ENCODE measurements around the gene CLC. TPM values are rescaled to one million over a fixed set of nuclear protein-coding genes. Genes with fewer than 3 reads are reported as not detected.
"Not testable (repeated sequence)": the region's sequence is repeated elsewhere in the genome, so short reads cannot be mapped to it uniquely, and the experiment has no call there.

The CLC gene
- total RNA-seq, 1 experiment from 2014 or later = not detected

DNA sequence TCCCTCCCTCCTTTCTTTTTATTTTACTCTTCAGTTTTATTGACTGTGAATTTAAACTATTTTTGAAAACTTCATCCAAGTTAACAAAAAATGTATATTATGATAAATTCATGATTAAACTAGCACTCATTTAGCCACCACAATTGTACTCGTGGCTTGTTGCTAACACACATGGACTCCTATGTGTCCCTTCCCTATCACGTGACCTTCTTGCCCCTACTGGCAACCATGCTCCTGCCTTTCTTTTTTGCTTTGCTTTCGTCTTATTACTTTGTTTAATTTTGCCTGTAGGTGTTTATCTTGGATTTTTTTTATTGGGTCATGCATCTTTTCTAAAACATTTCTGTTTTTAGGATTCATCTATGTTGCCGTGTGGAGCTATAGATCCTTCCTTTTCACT is 8.2 kb downstream of the CLC start:
- no peak for DNase-seq (ENCODE audit: low spot score)

- DNase-seq (ENCODE audit: low spot score) = no peak
Measured at GRCh38 chr19:39728040-39728439, 9.8 kb downstream of the CLC start.

DNA sequence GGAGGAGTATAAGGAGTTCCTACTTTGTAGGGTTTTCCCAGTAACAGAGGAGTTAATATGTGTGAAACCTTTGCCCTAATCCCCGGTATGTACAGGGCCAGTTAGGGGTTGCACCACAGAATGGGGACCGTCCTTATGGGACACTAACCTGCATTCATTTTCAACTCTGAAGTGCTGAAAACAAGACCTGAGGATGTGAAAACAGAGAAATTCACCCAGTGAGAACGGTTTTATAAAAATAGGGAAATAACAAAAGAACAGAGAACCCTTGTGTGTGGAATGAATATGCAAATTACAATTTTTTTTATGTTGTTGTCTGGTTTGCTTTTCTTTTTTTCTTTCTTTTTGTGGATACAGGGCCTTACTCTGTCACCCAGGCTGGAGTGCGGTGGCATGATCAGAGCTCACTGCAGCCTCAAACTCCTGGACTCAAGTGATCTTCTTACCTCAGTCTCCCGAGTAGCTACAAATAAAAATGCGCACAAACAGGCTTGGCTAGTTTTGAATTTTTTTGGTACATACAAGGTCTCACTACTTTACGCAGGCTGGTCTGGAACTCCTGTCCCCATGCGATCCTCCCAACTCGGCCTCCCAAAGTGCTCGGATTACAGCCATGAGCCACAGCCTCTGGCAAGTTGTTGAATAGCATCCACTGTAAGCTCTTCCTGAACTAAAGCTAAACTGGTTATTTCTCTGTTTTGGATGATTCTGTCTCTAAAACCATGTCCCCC is 10.6 kb downstream of the CLC start:
- DNase-seq (ENCODE audit: low spot score) = no peak

DNA sequence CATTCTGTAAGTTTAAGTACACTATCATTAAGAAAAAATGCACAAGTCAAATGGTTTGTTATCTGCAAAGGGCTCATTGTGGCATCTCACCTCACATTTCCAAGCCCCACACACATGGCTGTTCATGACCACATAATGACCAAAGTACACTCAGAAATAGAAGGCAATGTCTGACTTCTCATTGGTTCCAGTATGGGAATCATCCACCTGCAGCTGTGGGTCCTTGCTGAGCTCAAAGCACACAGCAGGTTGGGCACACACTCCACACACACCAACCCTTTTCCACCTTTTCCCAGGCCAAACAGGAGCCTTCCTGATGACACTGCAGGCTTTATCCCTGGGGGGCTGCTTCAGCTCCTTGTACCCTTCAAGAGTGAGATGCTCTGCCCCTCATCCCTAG is 11.8 kb downstream of the CLC start:
- no peak for DNase-seq (ENCODE audit: low spot score)

GRCh38 chr19:39720144-39720543 is 17.7 kb downstream of the CLC start:
- not testable (repeated sequence) for DNase-seq (ENCODE audit: low spot score)

- no peak for DNase-seq (ENCODE audit: low spot score)
Measured at GRCh38 chr19:39710333-39710890, 27.4 kb downstream of the CLC start.

DNA sequence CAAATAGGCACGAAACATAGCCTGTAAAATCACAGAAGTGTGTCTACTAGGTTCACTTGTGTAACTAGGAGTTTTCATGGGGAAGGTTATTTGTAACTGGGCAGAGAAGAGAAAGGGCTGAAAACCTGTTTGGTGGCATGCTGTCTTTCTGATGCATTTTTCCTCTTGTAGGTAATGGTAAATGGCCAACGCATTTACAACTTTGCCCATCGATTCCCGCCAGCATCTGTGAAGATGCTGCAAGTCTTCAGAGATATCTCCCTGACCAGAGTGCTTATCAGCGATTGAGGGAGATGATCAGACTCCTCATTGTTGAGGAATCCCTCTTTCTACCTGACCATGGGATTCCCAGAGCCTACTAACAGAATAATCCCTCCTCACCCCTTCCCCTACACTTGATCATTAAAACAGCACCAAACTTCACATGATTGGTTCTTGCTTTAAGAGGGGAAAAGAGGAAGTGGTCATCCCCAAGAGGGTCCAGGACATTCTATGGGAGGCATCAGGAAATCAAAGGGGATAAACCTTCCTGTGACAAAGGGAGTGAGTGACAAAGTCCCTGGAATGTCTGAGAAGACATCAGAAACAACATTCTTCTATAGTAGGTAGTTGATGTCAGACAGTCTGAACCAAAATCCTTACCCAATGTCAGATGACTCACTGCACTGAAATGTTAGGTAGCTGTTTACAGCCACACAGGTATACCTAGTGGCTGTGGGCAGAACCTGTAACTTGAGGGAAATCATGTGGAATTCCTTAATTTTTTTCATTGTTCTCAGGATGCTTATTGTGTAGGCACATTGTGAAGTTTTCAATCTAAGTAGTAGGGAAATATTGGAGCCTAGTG is 28.6 kb downstream of the CLC start:
- peak; percentile 8 for DNase-seq (ENCODE audit: low spot score)

DNA sequence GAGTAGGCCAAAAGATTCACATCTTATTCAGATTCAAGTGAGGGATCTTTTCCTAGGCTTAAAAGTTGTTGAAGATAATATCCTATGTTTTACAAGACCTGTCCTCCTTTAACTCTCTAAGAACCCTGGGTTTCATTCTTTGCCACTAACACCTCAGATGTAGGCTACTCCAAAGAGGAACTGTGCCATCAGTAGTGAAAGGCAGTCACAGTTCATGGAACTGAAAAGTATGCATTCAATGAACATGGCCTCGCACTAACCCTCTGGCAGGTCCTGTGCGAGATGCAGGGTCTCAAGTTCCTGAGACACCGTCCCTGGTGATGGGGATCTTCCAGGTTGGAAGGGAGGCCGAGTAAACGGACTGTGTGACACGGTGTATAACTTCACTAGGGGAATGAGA is 29.2 kb downstream of the CLC start:
- no peak for DNase-seq (ENCODE audit: low spot score)

GRCh38 chr19:39705578-39706188 is 32.1 kb downstream of the CLC start:
- no peak for DNase-seq (ENCODE audit: low spot score)

DNA sequence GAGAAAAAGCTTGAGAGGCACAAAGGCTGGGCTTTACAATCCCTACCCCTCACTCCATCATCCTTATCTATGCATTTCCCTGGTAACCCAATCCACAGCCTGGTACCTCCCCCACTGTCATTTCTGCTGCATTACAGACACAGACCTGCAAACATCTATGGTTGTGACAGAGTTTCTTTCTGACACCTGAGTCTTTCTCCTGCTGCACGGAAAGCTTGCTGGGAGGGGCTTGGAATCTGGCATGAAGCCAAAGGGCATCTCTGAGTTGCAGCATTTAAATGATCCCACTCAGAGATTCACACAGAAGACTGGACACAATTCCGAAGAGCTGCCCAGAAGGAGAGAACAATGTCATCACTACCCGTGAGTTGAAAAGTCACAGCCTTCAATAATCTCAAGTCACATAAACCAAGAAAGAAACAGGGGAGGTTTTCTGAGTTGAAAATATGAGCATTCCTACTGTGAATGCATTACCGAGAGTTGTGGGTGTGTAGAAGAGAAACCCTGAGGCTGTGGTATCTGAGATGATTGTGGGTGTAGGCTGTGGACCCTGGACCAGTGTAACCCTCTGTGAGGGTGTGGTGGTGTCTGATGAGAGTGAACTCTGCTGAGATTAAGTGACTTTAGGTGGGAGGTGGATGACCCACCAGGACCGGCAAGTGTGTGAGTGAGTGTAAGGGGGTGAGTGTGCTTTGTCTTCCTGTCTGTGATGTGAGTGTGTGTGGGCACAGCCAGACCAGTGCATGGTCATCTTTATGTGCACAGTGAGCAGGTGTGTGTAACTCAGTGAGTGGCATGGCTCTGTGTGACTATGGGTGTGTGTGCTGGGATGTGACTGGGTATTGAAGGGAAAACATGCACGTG is 33.4 kb downstream of the CLC start, which contains the start of gene LGALS14:
LGALS14 (plus strand) TSS at position 301 of the 864 bp plus-strand sequence; CDS start at position 349, 48 bp downstream.
- no peak for DNase-seq (ENCODE audit: low spot score)

DNA sequence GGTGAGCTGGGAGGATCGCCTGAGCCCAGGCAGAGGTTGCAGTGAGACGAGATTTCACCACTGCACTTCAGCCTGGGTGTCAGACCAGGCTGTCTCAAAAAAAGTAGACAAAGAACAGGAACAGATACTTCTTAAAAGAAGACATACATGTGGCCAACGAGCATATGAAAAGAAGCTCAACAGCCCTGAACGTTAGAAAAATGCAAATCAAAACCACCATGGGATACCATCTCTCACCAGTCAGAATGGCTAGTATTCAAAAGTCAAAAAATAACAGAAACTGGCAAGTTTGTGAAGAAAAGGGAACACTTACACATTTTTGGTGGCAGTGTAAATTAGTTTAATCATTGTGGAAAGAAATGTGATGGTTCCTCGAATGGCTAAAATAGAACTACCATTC is 36.5 kb downstream of the CLC start:
- DNase-seq (ENCODE audit: low spot score) = no peak

DNA sequence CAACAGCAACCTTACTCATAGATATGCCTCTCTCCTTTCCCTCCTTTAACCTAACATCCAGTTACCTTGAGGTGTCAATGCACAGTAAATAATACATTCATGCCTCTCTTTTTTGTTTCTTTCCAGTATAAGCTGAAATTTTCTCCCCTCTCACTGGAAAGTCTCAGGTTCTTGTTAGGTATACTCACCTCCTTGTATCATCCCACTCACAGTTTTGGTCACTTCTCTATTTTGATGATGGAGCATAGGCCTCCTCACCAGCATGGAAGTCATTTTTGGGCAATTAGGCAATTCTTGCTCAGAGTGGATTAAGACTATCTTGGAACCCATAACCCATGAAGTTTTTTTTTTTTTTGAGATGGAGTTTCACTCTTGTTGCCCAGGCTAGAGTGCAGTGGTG is 39.3 kb downstream of the CLC start:
- DNase-seq (ENCODE audit: low spot score) = no peak

DNA sequence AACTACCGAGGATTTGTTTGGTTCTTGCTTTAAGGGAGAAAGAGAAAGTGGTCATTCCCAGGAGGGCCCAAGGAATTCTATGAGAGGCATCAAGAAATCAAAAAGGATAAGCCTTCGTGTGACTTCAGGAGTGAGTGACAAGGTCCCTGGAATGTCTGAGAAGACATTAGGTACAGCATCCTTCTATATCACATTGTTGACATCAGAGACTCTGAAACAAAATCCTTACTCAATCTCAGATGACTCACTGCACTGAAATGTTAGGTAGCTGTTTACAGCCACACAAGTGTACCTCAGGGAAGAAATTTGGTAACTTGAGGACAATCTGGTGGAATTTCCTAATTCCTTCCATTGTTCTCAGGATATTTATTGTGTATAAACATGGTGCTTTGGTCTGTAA is 41.4 kb downstream of the CLC start:
- DNase-seq (ENCODE audit: low spot score) = no peak

DNA sequence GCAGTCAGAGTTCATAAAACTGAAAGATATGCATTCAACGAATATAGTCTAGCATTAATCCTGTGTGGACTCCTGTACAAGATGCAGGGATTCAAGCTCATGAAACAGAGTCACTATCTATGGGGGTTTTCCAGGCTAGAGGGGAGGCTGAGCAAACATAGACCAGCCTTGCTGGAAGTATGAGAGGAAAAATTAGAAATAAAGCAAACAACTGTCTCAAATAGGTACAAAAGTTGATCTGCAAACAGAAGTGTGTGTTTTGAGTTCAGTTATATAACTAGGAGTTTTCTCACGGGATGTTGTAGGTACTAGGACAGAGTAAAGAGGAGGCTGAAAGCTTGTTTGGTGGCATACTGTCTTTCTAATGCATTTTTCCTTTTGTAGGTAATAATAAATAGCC is 42.1 kb downstream of the CLC start:
- no peak for DNase-seq (ENCODE audit: low spot score)

DNA sequence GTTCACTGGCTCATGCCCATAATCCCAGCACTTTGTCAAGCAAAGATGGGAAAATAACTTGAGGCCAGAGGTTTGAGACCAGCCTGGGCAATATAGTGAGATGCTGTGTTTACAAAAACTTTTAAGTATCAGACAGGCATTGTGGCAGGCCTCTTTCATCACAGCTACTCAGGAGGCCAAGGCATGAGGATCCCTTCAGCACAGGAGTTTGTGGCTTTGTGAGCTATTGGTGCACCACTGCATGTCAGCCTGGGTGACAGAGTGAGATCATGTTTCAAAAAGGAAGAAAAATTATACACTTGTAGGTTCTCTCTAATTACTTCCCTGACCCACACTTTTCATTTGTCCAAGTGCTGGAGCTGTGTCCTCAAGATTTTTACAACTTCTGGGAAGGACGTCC is 45.0 kb downstream of the CLC start:
- DNase-seq (ENCODE audit: low spot score) = no peak

- DNase-seq (ENCODE audit: low spot score) = no peak
Measured at GRCh38 chr19:39692166-39692565, 45.7 kb downstream of the CLC start.

GRCh38 chr19:39688637-39689036 is 49.2 kb downstream of the CLC start:
- not testable (repeated sequence) for DNase-seq (ENCODE audit: low spot score)

- DNase-seq (ENCODE audit: low spot score) = no peak
Measured at GRCh38 chr19:39686739-39687138, 51.1 kb downstream of the CLC start.

DNA sequence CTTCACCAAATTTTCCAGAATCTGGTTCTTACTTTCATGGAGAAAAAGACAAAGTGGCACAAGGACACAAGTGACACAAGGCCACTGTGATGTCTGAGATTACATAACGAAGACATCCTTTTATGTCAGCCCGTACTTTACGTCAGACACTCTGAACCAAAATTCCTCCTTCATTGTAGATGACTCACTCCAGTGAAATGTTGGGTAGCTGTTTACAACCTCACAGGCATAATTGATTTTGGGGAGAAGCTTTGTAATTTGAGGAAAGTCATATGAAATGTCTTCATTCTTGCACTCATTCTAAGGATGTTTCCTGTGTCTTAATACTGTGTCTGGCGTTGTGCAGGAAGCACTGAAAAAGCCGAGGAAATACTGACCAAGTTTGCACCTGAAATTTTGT is 53.6 kb downstream of the CLC start:
- DNase-seq (ENCODE audit: low spot score) = no peak

DNA sequence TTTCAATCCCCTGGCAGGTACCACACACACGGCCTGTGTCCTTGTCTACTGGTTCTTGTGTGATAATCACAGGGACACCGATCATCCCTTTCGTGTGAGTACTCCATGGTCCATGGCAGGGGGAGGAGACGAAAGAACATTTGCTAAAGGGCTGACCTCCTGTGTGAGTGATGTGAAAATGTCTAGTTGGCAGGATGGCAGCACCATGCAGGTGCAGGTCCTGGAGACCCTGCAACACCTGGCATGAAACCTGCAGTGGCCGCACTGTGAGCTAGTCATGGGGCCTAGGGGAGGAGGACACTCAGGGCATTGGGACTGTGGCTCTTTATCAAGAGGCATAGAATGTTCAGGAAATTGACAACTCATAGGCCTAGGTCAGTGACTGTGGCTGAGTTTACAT is 56.4 kb downstream of the CLC start:
- DNase-seq (ENCODE audit: low spot score) = no peak

Measured in HT-29 (cell line).